OCI-LY1 (cell line): Measurements from ENCODE around the gene KIAA0040.
A peak's percentile ranks its signal among the peaks of the same experiment; 100 is the strongest.

ENCODE experiments used
- H2AFZ ChIP-seq: fragments of 200-600 bp; sonication (generic), shearing (Covaris generic); 2 replicates; pipeline ENCODE4 v1.6.0; 2014; ENCODE audit warnings: antibody characterized with exemption, mild to moderate bottlenecking, low read length
- H3F3A ChIP-seq: fragments of 200-600 bp; sonication (generic), shearing (Covaris generic); 2 replicates; pipeline ENCODE4 v1.6.0; 2014; ENCODE audit warnings: mild to moderate bottlenecking, antibody characterized with exemption, low read length, moderate library complexity; ENCODE audit not compliant: insufficient read depth
- H3K27ac ChIP-seq: fragments of 200-600 bp; sonication (generic); 2 replicates; pipeline ENCODE4 v1.5.1; 2014; ENCODE audit warnings: low read length, mixed run types, mild to moderate bottlenecking, low read depth; ENCODE audit not compliant: poor library complexity, severe bottlenecking
- H3K27me3 ChIP-seq: fragments of 200-600 bp; sonication (generic); 2 replicates; pipeline ENCODE4 v1.6.0; 2014; ENCODE audit warnings: antibody characterized with exemption, mild to moderate bottlenecking, low read length, moderate library complexity; ENCODE audit not compliant: insufficient read depth
- H3K36me3 ChIP-seq: fragments of 200-600 bp; sonication (generic); 2 replicates; pipeline ENCODE4 v1.6.1; 2014; ENCODE audit warnings: mild to moderate bottlenecking, antibody characterized with exemption, low read length, moderate library complexity, mixed read lengths; ENCODE audit not compliant: insufficient read depth
- H3K4me1 ChIP-seq: fragments of 200-600 bp; sonication (generic); 2 replicates; pipeline ENCODE4 v1.5.1; 2014; ENCODE audit warnings: mild to moderate bottlenecking, low read length, moderate library complexity; ENCODE audit not compliant: insufficient read depth, severe bottlenecking
- H3K4me2 ChIP-seq: fragments of 200-600 bp; sonication (generic), shearing (Covaris generic); 2 replicates; pipeline ENCODE4 v1.6.1; 2014; ENCODE audit warnings: low read length
- H3K4me3 ChIP-seq: fragments of 200-600 bp; sonication (generic); 2 replicates; pipeline ENCODE4 v1.5.1; 2014; ENCODE audit warnings: low read length, low read depth, mild to moderate bottlenecking, mixed read lengths; ENCODE audit not compliant: poor library complexity, severe bottlenecking
- H3K79me2 ChIP-seq: fragments of 200-600 bp; shearing (Covaris generic); 2 replicates; pipeline ENCODE4 v1.6.1; 2016; ENCODE audit warnings: mixed run types, low read length, mixed read lengths; ENCODE audit not compliant: insufficient read depth
- H3K9ac ChIP-seq: fragments of 200-600 bp; sonication (generic), shearing (Covaris generic); 2 replicates; pipeline ENCODE4 v1.6.1; 2014; ENCODE audit warnings: mild to moderate bottlenecking, low read length, mixed read lengths
- H3K9me2 ChIP-seq: fragments of 200-600 bp; sonication (generic), shearing (Covaris generic); 2 replicates; pipeline ENCODE4 v1.6.1; 2014; ENCODE audit warnings: low read depth, mild to moderate bottlenecking, low read length, mixed read lengths
- H3K9me3 ChIP-seq: fragments of 200-600 bp; shearing (Covaris generic); 2 replicates; pipeline ENCODE4 v1.6.1; 2014; ENCODE audit warnings: low read length, mixed read lengths
- H4K20me1 ChIP-seq: fragments of 200-600 bp; sonication (generic), shearing (Covaris generic); 2 replicates; pipeline ENCODE4 v1.6.0; 2016; ENCODE audit warnings: mild to moderate bottlenecking, low read length; ENCODE audit not compliant: insufficient read depth
- CTCF ChIP-seq: fragments of 200-600 bp; sonication (generic), shearing (Covaris generic); IDR thresholded peaks from 2 replicates; pipeline ENCODE4 v1.5.1; 2017; ENCODE audit warnings: mild to moderate bottlenecking, antibody characterized with exemption, low read length, moderate library complexity, mixed read lengths
- EZH2 ChIP-seq: fragments of 200-600 bp; sonication (generic), shearing (Covaris generic); IDR thresholded peaks from 2 replicates; pipeline ENCODE4 v1.8.0; 2017; ENCODE audit warnings: borderline replicate concordance, mixed run types, mild to moderate bottlenecking, antibody characterized with exemption, low read length, moderate library complexity, mixed read lengths

KIAA0040 gene

GRCh38 chr1:175191659-175192058 is 917 bp downstream of the KIAA0040 start:
- TF ChIP-seq EZH2 (no peak), CTCF (no peak)
- peak overlapping the region; percentile 94 for H3K4me2 ChIP-seq
- H4K20me1 ChIP-seq = no peaks in the 10 kb centered on the region
- peak overlapping the region; percentile 94 for H3K4me3 ChIP-seq
- H3K79me2 ChIP-seq = no peaks in the 10 kb centered on the region
- H3K27ac ChIP-seq = peak overlapping the region; percentile 11
- H3K9ac ChIP-seq = peak overlapping the region; percentile 83
- peaks cover 9% of the 10 kb centered on the region; the same call in 1 of the 2 replicates for H3K36me3 ChIP-seq
- no peaks in the 10 kb centered on the region for H3K27me3 ChIP-seq
- H3K9me3 ChIP-seq = no peaks in the 10 kb centered on the region
- H3F3A ChIP-seq = no peaks in the 10 kb centered on the region
- no peak overlapping the region for H2AFZ ChIP-seq
- no peaks in the 10 kb centered on the region for H3K9me2 ChIP-seq
- peaks cover 54% of the 10 kb centered on the region for H3K4me1 ChIP-seq

- Histone ChIP-seq H3K4me3 (peak overlapping the region; percentile 94), H3F3A (no peaks in the 10 kb centered on the region), H3K27me3 (no peaks in the 10 kb centered on the region), H3K9me2 (no peaks in the 10 kb centered on the region), H3K27ac (peak overlapping the region; percentile 89), H3K36me3 (peaks cover 15% of the 10 kb centered on the region; the same call in 1 of the 2 replicates), H3K4me1 (peaks cover 56% of the 10 kb centered on the region), H4K20me1 (no peaks in the 10 kb centered on the region), H3K4me2 (peak overlapping the region; percentile 94), H3K9ac (peak overlapping the region; percentile 14; the same call in 1 of the 2 replicates), H2AFZ (no peak overlapping the region), H3K79me2 (no peaks in the 10 kb centered on the region), H3K9me3 (no peaks in the 10 kb centered on the region)
- TF ChIP-seq EZH2 (no peak), CTCF (no peak)
These were observed 3.6 kb downstream of the KIAA0040 start for GRCh38 chr1:175188936-175189335.

GRCh38 chr1:175186433-175187160 is 6.0 kb downstream of the KIAA0040 start:
- H2AFZ ChIP-seq = no peak overlapping the region
- no peak overlapping the region for H3K9ac ChIP-seq
- H3K36me3 ChIP-seq = peaks cover 15% of the 10 kb centered on the region; the same call in 1 of the 2 replicates
- H3K9me2 ChIP-seq = no peaks in the 10 kb centered on the region
- no peak overlapping the region for H3K4me3 ChIP-seq
- no peaks in the 10 kb centered on the region for H3F3A ChIP-seq
- no peaks in the 10 kb centered on the region for H3K79me2 ChIP-seq
- H3K9me3 ChIP-seq = no peaks in the 10 kb centered on the region
- H4K20me1 ChIP-seq = no peaks in the 10 kb centered on the region
- H3K27me3 ChIP-seq = no peaks in the 10 kb centered on the region
- no peak overlapping the region for H3K4me2 ChIP-seq
- H3K27ac ChIP-seq = no peak overlapping the region
- H3K4me1 ChIP-seq = peaks cover 47% of the 10 kb centered on the region
- TF ChIP-seq CTCF = no peak
- no peak for TF ChIP-seq EZH2
